Activated CD8-positive, alpha-beta memory T cell treated with anti-CD3 and anti-CD28 coated beads for 36 hours (primary cell): ENCODE results near the gene L3MBTL3. TPM values are rescaled to one million over a fixed set of nuclear protein-coding genes. Genes with fewer than 3 reads are reported as not detected.
"Not testable (repeated sequence)": the region's sequence is repeated elsewhere in the genome, so short reads cannot be mapped to it uniquely, and the experiment has no call there.

Experiments
- CTCF ChIA-PET: fragments of 350-600 bp; sonication (Branson Sonifier 250); formaldehyde crosslinking; loops from one replicate; lab custom pipeline; 2021; ENCODE audit warnings: antibody characterized with exemption; lab: Charles Lee
- POLR2A ChIA-PET: fragments of 350-600 bp; sonication (Branson Sonifier 250); formaldehyde crosslinking; loops from one replicate; lab custom pipeline; 2021; ENCODE audit warnings: antibody characterized with exemption; lab: Charles Lee
- total RNA-seq, 2 experiments: library from RNA; stranded (reverse); gene quantifications; one replicate each; pipeline ENCODE4 v1.2.3, GENCODE V29; 2021

L3MBTL3 gene
- total RNA-seq, 2 experiments from 2014 or later = 9.5 to 9.8 TPM

DNA sequence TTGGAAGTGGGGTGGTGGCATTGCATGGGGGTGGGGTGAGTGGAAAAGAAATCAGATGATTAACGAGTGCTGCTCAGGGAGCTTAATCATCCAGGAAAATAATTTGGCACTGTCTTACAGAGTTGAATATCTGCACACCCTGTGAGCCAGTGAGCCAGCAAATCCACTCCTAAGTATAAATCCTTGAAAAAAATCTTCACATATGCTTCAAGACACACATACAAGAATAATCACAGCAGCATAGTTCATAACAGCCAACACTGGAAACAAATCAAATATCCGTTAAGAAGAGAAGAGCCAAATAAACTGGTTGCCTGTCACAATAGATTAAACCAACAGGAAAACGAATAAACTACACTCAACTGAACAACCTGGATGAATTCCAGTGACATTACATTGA, 141.6 kb downstream of the L3MBTL3 start:
- CTCF ChIA-PET = no interaction called here

DNA sequence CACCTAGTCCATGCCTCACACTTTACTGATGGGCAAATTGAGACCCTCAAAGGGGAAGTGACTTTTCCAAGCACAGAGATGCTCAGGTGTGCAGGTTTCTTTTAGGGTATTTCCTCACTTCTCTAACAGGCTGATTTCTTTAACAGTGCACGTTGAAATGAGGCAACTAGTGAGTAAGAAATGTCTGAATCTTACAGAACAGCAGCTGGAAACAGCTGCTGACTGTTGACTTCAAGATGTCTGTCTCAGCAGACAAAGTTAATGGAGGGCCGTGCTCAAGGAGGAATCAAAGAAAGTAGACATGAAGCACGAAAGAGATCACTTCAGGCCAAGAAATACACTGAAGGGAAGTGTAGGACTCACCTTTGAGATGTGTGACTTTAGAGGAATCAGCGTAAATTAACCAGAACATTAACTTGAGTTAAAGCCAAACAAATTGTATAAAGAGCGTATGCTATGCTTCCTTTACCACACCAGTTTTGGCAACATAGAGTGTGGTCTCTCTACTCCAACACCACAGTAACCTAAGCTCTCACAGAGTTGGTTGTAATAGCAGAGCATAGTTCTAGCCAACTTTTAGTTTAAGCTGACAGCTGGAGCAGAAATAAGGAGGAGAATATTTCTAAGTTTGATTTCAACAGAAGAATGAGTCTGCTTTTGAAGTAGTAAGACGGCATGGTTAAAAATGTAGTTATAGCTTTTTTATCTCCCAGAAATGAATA, 143.5 kb downstream of the L3MBTL3 start:
- POLR2A ChIA-PET = interaction anchor here (0.6 kb wide), 1 partner anchor 1084 kb away, joined by 3 read pairs; no protein-coding TSS in a partner anchor
- CTCF ChIA-PET = no interaction called here

More for the DNA sequence above, 141.6 kb downstream of the L3MBTL3 start:
- POLR2A ChIA-PET = no interaction called here

DNA sequence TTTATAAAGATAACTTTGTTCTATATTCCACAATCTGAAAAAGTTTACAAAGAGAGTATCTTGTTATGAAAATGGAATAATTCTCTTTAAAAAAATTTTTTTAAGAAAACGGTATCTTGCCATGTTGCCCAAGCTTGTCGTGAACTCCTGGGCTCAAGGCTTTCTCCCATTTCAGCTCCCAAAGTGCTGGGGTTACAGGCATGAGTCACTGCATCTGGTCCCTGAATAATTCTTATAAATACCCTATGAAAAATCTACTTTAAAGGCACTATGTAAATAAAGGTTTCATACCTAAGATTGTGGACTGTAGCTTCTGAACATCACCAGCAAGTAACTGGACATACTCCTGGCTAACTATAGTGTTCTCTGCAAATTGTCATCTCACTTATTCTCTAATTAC, 144.0 kb downstream of the L3MBTL3 start:
- ChIA-PET POLR2A (no interaction called here), CTCF (no interaction called here)

DNA sequence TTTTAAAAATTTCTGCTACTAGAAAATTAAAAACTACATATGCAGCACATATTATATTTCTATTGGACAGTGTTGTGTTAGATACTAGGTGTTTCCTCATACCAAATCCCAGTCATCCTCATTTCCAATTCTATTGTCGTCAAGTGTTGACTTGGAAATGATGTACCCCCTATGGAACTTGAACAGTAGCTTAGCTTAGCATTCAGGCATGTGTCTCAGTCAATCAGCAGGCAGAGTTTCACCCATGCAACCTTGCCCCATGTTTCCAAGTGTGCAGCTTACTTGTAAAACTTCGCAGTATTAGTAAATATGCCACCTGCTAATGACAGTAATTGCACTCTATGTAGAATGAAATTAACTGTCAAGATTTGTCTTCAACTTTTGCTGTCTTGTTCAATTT, 144.9 kb downstream of the L3MBTL3 start:
- CTCF ChIA-PET = no interaction called here
- POLR2A ChIA-PET = no interaction called here

DNA sequence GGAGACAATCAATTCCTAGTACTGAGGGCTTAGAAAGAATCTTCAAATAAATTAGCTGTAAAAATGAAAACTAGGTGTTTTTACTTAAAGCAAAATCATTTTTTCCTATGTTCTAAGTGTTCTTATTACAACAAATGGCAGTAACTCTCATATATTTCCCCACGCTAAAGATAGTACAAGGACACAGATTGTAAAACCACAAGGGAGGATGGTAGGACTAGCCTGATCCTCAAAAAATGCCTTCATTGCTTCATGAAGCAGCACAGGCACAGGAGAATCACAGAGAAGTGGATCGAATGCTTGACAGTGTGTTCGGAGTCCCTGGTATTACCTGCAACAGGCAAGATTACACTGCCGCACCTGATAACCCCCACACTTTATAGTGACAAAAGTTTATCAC, 145.9 kb downstream of the L3MBTL3 start:
- ChIA-PET CTCF (no interaction called here), POLR2A (no interaction called here)

DNA sequence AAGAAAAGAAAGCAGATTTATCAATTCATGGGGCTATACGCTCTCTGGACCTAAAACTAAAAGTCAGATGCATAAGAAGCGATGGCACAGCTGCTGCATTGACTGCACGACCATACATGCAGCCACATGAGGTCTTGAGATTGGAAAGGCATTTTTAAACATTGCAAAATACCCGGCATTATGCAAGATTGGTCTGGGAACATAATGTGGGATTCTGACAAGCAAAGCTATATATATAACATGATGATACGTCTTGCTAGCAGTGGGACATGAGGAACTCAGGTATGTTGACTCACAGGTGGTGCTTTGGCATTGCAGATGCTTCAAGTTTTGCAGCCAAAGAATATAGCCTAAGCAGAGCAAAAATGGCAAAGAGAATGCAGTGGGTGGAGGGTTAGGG, 149.3 kb downstream of the L3MBTL3 start:
- CTCF ChIA-PET = no interaction called here

DNA sequence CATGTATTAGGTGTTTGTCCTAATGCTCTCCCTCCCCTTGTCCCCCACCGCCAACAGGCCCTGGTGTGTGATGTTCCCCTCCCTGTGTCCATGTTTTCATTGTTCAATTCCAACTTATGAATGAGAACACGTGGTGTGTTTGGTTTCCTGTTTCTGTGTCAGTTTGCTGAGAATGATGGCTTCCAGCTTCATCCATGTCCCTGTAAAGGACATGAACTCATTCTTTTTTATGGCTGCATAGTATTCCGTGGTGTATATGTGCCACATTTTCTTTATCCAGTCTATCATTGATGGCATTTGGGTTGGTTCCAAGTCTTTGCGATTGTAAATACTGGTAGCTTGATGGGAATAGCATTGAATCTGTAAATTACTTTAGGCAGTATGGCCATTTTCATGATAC, 151.8 kb downstream of the L3MBTL3 start:
- CTCF ChIA-PET, POLR2A ChIA-PET: not testable (repeated sequence)

More for the DNA sequence above, 149.3 kb downstream of the L3MBTL3 start:
- POLR2A ChIA-PET = no interaction called here

DNA sequence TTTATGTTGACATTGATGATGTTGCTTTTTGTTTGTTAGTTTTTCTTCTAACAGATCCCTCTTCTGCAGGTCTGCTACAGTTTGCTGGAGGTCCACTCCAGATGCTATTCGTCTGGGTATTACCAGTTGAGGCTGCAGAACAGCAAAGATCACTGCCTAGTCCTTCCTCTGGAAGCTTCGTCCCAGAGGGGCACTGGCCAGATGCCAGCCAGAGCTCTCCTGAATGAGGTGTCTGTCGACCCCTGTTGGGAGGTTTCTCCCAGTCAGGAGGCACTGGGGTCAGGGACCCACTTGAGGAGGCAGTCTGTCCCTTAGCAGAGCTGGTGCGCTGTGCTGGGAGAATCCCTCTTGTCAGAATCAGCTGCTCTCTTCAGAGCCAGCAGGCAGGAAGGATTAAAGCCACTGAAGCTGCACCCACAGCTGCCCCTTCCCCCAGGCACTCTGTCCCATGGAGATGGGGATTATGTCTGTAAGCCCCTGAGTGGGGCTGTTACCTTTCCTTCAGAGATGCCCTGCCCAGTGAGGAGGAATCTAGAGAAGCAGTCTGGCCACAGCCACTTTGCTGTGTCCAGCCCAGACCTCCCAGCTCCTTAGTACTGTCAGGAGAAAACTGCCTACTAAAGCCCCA, 155.1 kb downstream of the L3MBTL3 start:
- CTCF ChIA-PET, POLR2A ChIA-PET: not testable (repeated sequence)

DNA sequence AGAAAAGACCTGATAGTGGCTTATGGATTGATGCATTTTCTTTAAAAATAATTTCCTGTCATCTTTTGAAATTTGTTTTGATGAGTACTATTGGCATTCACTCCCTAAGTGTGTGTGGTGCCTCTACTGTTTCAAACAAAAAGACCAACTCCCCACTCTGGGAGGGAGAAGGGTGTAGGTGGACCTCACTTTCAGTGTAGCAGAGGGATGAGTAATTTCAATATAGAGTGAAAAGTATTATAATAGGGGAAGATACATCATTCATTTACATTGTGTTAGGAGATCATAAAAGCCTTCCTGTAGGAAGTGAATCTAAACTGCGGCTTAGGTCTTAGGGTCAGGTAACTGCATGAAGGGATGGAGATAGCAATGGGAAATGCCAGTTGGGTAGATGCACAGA, 158.0 kb downstream of the L3MBTL3 start:
- ChIA-PET CTCF (no interaction called here), POLR2A (no interaction called here)

DNA sequence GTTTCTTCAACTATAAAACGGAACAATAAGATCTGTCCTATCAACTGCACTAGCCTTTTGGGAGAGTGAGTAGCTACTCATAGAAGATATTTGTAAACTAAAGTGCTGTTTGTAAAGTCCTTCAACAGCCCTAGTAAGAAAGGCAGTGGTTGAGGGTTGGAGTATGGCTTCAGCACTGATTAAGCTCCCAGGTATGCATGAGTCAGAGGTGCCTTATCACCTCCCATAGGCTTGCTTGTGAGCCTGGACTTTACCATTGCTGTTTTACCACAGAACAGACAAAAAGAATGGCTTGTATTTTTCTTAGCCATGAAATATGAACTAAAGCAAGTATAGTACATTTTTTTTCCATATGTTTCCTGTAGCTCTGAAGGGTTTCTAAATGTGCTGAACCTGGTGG, 160.3 kb downstream of the L3MBTL3 start:
- CTCF ChIA-PET = interaction anchor here (0.7 kb wide), 1 partner anchor 35 kb away, joined by 3 read pairs; no protein-coding TSS in a partner anchor
- POLR2A ChIA-PET = no interaction called here

DNA sequence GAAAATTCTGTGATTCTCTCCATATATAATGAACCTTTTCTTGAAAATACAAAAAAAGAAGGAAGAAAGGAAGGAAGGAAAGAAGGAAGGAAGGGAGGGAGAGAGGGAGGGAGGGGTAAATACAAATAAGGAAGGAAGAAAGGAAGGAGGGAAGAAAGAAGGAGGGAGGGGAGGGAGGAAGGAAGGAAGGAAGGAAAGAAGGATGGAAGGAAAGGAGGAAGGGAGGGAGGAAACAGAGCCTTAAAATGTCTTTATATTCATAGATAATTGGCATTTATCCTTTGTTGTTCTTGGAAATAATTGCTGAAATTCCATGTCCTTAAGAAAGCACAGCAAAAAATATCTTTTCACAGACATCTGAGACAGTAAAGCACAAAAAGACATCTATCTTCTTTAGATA, 164.1 kb downstream of the L3MBTL3 start:
- ChIA-PET POLR2A (interaction anchor here (0.7 kb wide), 2 partner anchors 44 to 520 kb away, joined by 3 to 4 read pairs; no protein-coding TSS in a partner anchor), CTCF (interaction anchor here (1.0 kb wide), 1 partner anchor 23 kb away, joined by 3 read pairs; no protein-coding TSS in a partner anchor)

DNA sequence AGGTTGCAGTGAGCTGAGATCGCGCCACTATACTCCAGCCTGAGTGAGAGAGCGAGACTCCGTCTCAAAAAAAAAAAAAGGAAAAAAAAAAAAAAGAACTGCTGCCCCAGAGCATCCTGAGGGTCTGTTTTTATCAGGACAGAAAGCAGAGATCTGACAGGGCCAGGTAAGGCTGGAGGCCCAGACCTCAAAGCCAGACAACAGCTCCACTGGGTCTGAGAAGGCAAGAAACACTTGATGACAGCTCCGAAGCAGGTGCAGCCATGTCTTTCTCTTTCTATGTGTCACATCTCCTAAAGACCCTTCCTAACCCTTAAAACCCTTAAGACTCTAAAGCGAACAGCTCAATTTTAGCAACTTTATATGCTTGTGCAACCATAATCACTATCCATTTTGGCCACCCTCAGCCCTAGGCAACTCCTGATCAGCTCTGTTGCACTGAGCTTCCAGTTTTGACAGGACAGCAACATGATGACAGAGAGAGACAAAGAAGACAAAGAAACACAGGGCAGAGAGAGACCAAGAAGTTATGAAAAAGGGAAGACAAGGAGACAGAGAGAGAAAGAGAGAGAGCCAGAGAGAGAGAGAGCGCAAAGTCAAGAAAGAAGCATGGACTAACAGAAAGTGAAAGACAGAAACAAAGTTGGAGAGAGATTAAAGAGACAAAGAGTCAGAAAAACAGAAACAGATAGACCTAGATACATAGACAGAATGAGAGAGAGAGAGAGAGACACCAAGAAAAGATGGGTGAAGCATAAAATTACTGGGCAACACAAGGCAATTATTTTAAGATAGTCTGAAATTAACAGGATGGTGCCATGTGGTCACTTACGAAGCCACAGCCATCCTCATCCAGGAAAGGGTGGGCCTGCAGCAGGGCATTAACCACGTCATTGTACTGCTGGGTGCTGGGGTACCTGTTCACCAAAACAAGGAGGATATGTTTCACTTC, 165.2 kb downstream of the L3MBTL3 start:
- POLR2A ChIA-PET = interaction anchor here (0.7 to 0.9 kb wide), 4 partner anchors 28 to 519 kb away, joined by 3 to 5 read pairs (median 4); no protein-coding TSS in a partner anchor
- CTCF ChIA-PET = interaction anchor here (0.7 to 1.0 kb wide), 2 partner anchors 22 to 135 kb away, joined by 3 to 4 read pairs; no protein-coding TSS in a partner anchor

DNA sequence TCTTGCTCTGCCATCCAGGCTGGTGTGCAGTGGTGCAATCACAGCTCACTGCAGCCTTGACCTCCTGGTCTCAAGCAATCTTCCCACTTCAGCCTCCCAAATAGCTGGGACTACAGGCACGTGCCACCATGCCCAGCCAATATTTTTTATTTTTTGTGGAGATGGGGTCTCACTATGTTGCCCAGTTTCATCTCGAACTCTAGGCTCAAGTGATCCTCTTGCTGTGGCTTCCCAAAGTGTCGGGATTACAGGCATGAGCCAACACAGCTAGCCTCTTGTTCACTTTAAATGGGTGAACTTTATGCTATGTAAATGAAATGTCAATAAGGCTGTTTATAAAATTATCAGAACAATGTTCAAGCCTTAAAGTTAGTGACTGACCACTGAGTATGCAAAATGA, 167.3 kb downstream of the L3MBTL3 start:
- POLR2A ChIA-PET = no interaction called here
- CTCF ChIA-PET = interaction anchor here (1.4 to 1.5 kb wide), 2 partner anchors 38 kb away, joined by 3 to 5 read pairs; no protein-coding TSS in a partner anchor

DNA sequence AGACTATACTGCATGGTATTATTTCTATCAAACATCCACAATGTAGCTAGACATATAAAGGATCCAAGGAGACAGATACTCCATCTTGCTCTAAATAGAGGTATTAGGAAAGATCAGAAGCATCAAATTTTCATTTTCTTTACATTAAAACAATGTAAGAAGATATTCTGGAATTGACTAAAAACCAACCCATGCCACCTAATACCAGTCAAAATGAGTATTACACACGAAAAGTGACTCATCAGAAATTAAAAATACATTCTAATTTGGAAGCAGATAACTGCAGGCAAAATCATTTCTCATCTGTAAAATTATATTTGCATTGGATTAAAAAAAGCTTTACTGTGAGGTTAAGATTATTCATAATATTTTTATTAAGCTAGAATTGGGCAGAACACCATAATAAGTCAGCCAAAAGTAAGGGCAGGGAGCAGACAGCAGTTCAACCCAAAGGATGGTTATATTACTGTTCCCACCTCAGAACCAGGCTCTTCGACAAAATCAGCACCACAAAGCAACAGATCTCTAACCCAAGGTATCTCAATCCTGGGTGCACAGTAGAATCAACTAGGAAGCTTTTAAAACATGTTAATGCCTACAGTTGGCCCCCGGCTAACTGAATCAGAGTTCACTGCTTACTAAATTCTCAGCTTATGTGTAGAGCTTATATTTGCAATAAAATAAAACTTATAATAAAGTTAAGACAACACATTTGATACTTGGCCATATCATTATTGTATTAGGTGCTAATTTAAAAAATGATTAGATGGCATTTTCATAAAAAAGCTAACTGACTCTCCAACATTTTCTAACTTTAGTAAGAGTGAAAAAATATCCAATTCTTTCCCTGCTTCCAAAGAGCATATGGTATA, 169.2 kb downstream of the L3MBTL3 start:
- ChIA-PET POLR2A (interaction anchor here (0.6 to 1.2 kb wide), 2 partner anchors 20 to 51 kb away, joined by 3 to 9 read pairs; no protein-coding TSS in a partner anchor), CTCF (interaction anchor here (0.5 to 1.5 kb wide), 5 partner anchors 11 to 474 kb away, joined by 3 to 5 read pairs (median 3); no protein-coding TSS in a partner anchor)

DNA sequence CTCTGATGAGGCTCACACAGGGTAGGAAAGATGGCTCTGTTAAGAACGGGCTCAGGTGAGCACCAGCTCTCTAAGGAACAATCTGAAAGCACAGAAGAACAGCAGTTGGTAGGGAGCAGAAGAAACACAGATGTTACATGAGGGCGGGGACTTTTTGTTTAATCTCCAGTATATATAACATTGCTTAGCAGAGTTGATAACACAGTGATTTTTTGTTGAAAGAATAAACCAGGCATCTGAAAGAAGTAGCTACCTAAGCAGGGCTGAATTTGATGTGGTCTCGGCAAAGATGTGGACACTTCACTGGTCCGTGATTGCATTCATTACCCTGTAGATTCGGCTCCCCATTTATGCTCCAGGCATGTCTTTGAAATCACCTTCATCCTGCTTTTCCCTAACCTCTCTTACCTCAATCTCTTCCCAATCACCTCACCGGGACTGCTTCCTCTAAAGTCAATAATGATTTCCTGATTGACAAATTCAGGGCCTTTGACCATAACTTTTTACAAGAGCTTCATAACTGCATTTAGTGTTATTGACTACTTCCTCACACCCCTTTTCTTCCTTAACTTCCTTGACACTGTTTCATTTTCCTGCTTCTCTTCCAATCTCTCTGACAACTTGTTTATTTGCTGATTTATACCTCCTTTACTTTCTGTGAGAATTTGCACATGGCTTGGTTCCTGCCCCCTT, 170.0 kb downstream of the L3MBTL3 start:
- ChIA-PET POLR2A (interaction anchor here (1.4 kb wide), 1 partner anchor 35 kb away, joined by 4 read pairs; the partner anchor contains the start of gene SAMD3), CTCF (interaction anchor here (0.9 to 1.4 kb wide), 3 partner anchors 10 to 15 kb away, joined by 3 to 4 read pairs (median 3); no protein-coding TSS in a partner anchor)

DNA sequence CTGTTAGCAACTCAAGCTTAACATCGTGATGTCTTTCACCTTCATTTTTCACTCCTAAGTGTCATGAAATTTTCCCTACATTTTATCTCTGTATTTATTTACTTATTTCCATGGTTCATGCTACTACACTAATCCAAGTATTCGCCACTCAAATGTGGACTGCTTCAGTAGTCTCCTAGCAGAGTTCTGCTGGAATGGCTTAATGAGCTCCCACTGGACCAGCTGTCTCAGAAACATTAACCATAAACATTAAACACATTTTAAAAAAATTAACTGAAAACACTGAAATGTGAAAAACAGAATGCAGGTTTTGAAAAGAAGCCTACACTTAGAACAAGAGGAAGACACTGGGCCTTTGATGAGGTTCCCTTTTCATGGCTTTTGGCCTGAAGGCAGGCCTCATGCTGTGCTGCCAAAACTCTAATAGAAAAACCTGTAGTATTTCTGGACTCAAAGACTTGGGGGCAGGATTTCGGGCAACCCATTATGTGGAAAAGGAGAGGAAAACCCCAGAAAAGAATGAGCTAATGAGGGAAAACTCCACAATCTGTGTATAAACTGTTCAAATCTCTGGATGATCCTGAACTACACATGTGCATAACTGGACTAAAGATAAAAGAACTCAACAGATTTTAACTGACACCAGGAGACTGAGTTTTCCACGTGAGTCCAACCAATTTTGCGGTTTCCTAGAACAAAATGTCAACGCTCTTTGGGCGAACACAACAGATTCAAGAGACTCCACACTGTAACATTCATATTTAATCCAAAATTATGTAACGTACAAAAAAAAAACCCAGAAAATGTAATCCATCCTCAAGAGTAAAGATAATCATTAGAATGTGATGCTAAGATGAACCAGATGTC, 171.4 kb downstream of the L3MBTL3 start:
- ChIA-PET POLR2A (interaction anchor here (0.6 to 1.4 kb wide), 2 partner anchors 14 to 33 kb away, joined by 4 read pairs; partner anchors contain the start of gene SAMD3), CTCF (no interaction called here)
